PC-3 (cell line): Measurements from ENCODE around the gene SLC34A1.

Source experiments
- CTCF ChIP-seq: fragments of 300-600 bp; sonication (generic); conservative IDR thresholded peaks from 2 replicates; pipeline ENCODE4 v1.5.1; 2017; ENCODE audit warnings: antibody characterized with exemption, low read depth, mild to moderate bottlenecking, low read length
- EZH2 ChIP-seq: fragments of 300-600 bp; sonication (generic); IDR thresholded peaks from one replicate; pipeline ENCODE4 v1.6.1; 2017; ENCODE audit warnings: antibody characterized with exemption, mild to moderate bottlenecking, low read length; ENCODE audit not compliant: unreplicated experiment

GRCh38 chr5:177423671-177424070, 39.4 kb downstream of the SLC34A1 start:
- TF ChIP-seq CTCF (no peak), EZH2 (no peak)
